ENCODE measurements around the gene PSMD13.
A peak's percentile ranks its signal among the peaks of the same experiment; 100 is the strongest.
"Not testable (repeated sequence)": the region's sequence is repeated elsewhere in the genome, so short reads cannot be mapped to it uniquely, and the experiment has no call there.

The PSMD13 gene

GRCh38 chr11:209275-210121 is 27.3 kb upstream of the PSMD13 start:
- Mint-ChIP-seq H3K4me1 (peaks cover 46% of the 10 kb centered on the region), H3K4me3 (peak overlapping the region; percentile 99), H3K27ac (peak overlapping the region; percentile 99), H3K36me3 (peaks cover 86% of the 10 kb centered on the region), H3K9me3 (no peaks in the 10 kb centered on the region)
- DNase-seq (ENCODE audit: low spot score in 2 of 2) (no peak), ATAC-seq (no peak)

- Mint-ChIP-seq H3K4me3 (peak overlapping the region; percentile 99), H3K27ac (peak overlapping the region; percentile 99), H3K4me1 (peaks cover 46% of the 10 kb centered on the region), H3K9me3 (no peaks in the 10 kb centered on the region), H3K36me3 (peaks cover 86% of the 10 kb centered on the region)
- DNase-seq (ENCODE audit: low spot score in 2 of 2) (no peak), ATAC-seq (no peak)
Measured at GRCh38 chr11:210122-210802, 26.5 kb upstream of the PSMD13 start.

GRCh38 chr11:210803-211180 is 26.0 kb upstream of the PSMD13 start:
- no peak for DNase-seq (ENCODE audit: low spot score in 2 of 2)
- H3K9me3 Mint-ChIP-seq, result no peaks in the 10 kb centered on the region
- peak overlapping the region; percentile 99 for H3K27ac Mint-ChIP-seq
- ATAC-seq, result no peak
- peaks cover 90% of the 10 kb centered on the region for H3K36me3 Mint-ChIP-seq
- peak overlapping the region; percentile 99 for H3K4me3 Mint-ChIP-seq
- H3K4me1 Mint-ChIP-seq, result peaks cover 45% of the 10 kb centered on the region

DNA sequence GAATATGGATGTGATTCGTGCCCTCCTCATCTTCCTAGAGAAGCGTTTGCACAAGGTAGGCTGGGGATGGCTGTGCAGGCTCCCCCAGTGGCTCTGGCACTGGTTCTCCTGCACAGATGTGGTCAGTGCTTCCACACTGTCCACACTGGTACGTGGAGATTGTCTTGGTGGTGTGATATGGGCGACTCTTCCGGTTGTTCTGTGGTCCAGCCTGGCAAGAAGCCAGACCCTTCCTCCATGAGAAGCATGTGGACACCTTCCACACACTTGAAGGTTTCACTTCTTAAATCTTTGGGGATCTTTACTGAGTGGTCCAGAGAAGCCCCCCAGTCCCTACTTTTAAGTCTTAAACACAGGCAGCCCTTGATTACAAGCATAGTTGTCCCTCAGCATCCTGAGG is 25.5 kb upstream of the PSMD13 start:
- H3K4me1 Mint-ChIP-seq, result peaks cover 40% of the 10 kb centered on the region
- no peak overlapping the region for H3K4me3 Mint-ChIP-seq
- DNase-seq (ENCODE audit: low spot score in 2 of 2) (no peak), ATAC-seq (no peak)
- peaks cover 90% of the 10 kb centered on the region for H3K36me3 Mint-ChIP-seq
- peak overlapping the region; percentile 99 for H3K27ac Mint-ChIP-seq
- no peaks in the 10 kb centered on the region for H3K9me3 Mint-ChIP-seq

DNA sequence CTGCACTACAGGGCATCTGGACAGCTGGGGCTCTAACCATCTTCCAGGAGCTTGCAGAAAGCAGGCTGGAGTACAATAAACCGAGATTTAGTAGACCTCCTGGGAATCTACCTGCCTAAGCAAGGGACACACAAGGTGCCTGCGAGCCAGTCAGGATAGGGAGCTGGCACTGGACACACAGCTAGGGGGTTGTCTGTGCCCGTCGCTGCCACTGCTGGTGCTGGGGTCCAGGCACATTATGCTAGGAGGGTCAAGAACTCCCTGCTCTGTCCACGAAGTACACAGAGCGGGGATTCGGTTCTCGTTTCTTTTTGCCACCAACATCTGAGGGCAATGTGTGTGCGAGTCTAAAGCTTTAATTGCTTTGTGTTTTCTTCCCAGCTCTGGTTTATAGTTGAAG is 25.0 kb upstream of the PSMD13 start:
- Mint-ChIP-seq H3K36me3 (peaks cover 86% of the 10 kb centered on the region), H3K9me3 (no peaks in the 10 kb centered on the region), H3K27ac (peak overlapping the region; percentile 99), H3K4me1 (peaks cover 36% of the 10 kb centered on the region), H3K4me3 (no peak overlapping the region)
- DNase-seq (ENCODE audit: low spot score in 2 of 2), result no peak
- no peak for ATAC-seq

- Mint-ChIP-seq H3K9me3 (no peaks in the 10 kb centered on the region), H3K4me3 (no peak overlapping the region), H3K4me1 (peaks cover 37% of the 10 kb centered on the region), H3K27ac (peak overlapping the region; percentile 63), H3K36me3 (peaks cover 84% of the 10 kb centered on the region)
- ATAC-seq (no peak), DNase-seq (ENCODE audit: low spot score in 2 of 2) (no peak)
Measured at GRCh38 chr11:212150-213100, 24.4 kb upstream of the PSMD13 start.

GRCh38 chr11:213111-213510 is 23.7 kb upstream of the PSMD13 start:
- DNase-seq (ENCODE audit: low spot score in 2 of 2) (no peak), ATAC-seq (no peak)
- Mint-ChIP-seq H3K9me3 (no peaks in the 10 kb centered on the region), H3K4me1 (peaks cover 40% of the 10 kb centered on the region), H3K36me3 (peaks cover 84% of the 10 kb centered on the region), H3K27ac (peak overlapping the region; percentile 63), H3K4me3 (no peak overlapping the region)

- Mint-ChIP-seq H3K27ac (peak overlapping the region; percentile 55), H3K4me1 (peaks cover 41% of the 10 kb centered on the region), H3K9me3 (no peaks in the 10 kb centered on the region), H3K4me3 (no peak overlapping the region), H3K36me3 (peaks cover 81% of the 10 kb centered on the region)
- ATAC-seq, result no peak
- DNase-seq (ENCODE audit: low spot score in 2 of 2), result no peak
Measured at GRCh38 chr11:214083-214482, 22.7 kb upstream of the PSMD13 start.

DNA sequence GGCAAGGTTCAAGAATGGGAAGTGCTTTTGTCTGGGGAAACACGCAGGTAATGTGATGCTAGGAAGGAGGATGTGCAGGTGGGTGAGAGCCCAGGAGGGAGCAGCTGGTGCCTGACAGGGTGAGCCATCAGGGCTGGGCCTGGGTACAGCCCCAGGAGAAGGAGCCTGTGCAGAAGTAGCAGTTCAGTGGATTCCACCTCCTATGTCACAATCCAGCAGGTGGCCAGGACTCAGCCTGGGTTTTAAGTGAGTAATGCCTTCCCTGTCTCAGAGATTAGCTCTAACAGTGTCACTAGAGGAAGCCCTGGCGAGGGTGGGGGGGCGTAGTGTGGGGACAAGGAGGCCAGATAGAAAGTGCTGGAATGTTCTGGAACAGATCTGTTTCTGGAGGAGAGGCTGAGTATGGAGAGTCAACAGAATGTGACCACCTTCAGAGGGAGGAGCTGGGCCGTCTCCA is 21.2 kb upstream of the PSMD13 start:
- Mint-ChIP-seq H3K9me3 (no peaks in the 10 kb centered on the region), H3K4me3 (no peak overlapping the region), H3K4me1 (peaks cover 26% of the 10 kb centered on the region), H3K36me3 (peaks cover 75% of the 10 kb centered on the region), H3K27ac (peak overlapping the region; percentile 55)
- ATAC-seq (no peak), DNase-seq (ENCODE audit: low spot score in 2 of 2) (no peak)

DNA sequence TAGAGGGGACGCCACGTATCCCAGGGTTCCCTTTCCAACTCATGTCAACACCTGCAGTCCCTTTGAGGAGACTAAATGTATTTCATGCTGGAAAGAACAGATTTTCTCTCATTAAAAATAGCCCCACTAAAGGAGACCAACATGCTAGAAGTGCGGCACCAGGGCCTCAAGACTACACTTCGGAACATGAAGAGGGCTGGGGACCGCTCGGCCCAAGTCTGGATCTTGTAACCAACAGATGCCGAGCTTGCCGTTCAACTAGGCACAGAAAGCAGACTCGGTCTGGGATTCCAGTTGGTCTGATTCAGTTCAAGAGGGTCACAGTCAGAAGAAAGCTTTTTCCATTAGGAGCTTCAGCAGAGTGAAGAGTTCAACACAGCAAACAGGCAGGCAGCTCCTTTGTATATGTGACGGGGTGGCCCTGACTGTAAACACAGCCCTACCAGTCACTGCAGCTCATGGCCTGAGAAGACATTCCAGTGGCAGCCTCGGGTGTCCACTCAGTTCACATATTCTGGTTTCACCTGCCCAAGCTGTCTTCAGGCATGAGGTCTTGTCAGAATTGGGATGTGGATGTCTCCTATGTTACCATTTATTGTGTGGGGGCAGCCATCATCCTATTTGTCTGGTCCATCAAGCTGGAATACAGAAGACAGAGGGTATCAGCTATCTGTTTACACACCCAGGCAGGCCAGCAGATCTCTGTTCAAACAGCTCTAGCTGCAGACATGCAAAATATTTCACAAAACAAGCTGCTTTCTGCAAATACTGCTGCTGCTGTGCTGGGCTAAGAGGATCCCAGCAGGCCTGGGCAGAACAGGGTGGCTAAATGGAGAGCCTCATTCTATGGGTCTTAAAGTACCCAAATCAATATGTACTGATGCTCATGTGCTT is 20.4 kb upstream of the PSMD13 start:
- DNase-seq (ENCODE audit: low spot score in 2 of 2) (no peak), ATAC-seq (no peak)
- peak overlapping the region; percentile 55 for H3K27ac Mint-ChIP-seq
- peaks cover 68% of the 10 kb centered on the region for H3K36me3 Mint-ChIP-seq
- H3K9me3 Mint-ChIP-seq, result no peaks in the 10 kb centered on the region
- no peak overlapping the region for H3K4me3 Mint-ChIP-seq
- peaks cover 19% of the 10 kb centered on the region for H3K4me1 Mint-ChIP-seq

DNA sequence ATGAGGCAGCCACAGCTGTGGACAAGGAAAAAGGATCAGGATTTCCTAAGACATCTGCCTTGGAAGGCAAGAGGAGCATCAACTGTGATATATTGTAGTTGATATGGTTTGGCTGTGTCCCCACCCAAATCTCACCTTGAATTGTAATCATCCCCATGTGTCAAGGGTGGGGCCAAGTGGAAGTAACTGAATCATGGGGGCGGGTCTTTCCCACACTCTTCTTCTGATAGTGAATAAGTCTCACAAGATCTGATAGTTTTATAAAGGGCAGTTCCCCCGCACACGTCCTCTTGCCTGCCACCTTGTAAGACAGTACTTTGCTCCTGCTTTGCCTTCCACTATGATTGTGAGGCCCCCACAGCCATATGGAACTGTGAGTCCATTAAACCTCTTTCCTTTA is 19.1 kb upstream of the PSMD13 start:
- ATAC-seq (no peak), DNase-seq (ENCODE audit: low spot score in 2 of 2) (no peak)
- H3K4me1 Mint-ChIP-seq, result peaks cover 16% of the 10 kb centered on the region
- H3K27ac Mint-ChIP-seq, result no peak overlapping the region
- no peaks in the 10 kb centered on the region for H3K9me3 Mint-ChIP-seq
- H3K36me3 Mint-ChIP-seq, result peaks cover 54% of the 10 kb centered on the region
- no peak overlapping the region for H3K4me3 Mint-ChIP-seq

GRCh38 chr11:218815-219593 is 17.8 kb upstream of the PSMD13 start:
- ATAC-seq (no peak), DNase-seq (ENCODE audit: low spot score in 2 of 2) (no peak)
- Mint-ChIP-seq H3K4me3 (no peak overlapping the region), H3K36me3 (peaks cover 41% of the 10 kb centered on the region), H3K27ac (peak overlapping the region; percentile 87), H3K9me3 (no peaks in the 10 kb centered on the region), H3K4me1 (peaks cover 16% of the 10 kb centered on the region)

DNA sequence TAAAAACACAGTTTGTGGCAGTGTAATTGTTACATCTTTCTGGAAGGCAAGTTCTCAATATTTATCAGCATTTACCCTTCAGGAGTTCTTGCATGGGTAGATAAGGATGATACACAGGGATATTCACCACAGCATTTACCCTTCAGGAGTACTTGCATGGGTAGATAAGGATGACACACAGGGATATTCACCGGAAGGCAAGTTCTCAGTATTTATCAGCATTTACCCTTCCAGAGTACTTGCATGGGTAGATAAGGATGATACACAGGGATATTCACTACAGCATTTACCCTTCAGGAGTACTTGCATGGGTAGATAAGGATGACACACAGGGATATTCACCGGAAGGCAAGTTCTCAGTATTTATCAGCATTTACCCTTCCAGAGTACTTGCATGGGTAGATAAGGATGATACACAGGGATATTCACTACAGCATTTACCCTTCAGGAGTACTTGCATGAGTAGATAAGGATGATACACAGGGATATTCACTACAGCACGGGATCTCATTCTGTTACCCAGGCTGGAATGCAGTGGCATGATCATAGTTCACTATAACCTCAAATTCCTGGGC is 16.0 kb upstream of the PSMD13 start:
- DNase-seq (ENCODE audit: low spot score in 2 of 2); H3K9me3 Mint-ChIP-seq; ATAC-seq; H3K4me3 Mint-ChIP-seq; H3K27ac Mint-ChIP-seq: not testable (repeated sequence)
- Mint-ChIP-seq H3K36me3 (peaks cover 24% of the 10 kb centered on the region), H3K4me1 (peaks cover 21% of the 10 kb centered on the region)
